OCI-LY3 (cell line): ENCODE measurements around the gene LPCAT3.

ENCODE experiments used
- H2AFZ ChIP-seq: fragments of 200-600, 300-600 bp; shearing (Covaris generic); 2 replicates; pipeline ENCODE4 v1.6.0; 2014; ENCODE audit warnings: antibody characterized with exemption, low read depth, low read length
- H3K27ac ChIP-seq: fragments of 200-600, 300-600 bp; sonication (generic); 2 replicates; pipeline ENCODE4 v1.5.1; 2014; ENCODE audit warnings: mild to moderate bottlenecking, low read length, moderate library complexity, mixed read lengths
- H3K27me3 ChIP-seq: fragments of 200-600, 300-600 bp; sonication (generic); 2 replicates; pipeline ENCODE4 v1.6.1; 2014; ENCODE audit warnings: low read depth, low read length, mixed read lengths
- H3K36me3 ChIP-seq: fragments of 200-600, 300-600 bp; sonication (generic); replicated peaks from 2 replicates; pipeline ENCODE3; 2014; ENCODE audit warnings: low read depth, low read length, mixed read lengths
- H3K4me1 ChIP-seq: fragments of 300-600, 200-600 bp; sonication (generic); 2 replicates; pipeline ENCODE4 v1.6.1; 2014; ENCODE audit warnings: low read length, mixed read lengths
- H3K4me2 ChIP-seq: fragments of 200-600, 300-600 bp; sonication (generic); 2 replicates; pipeline ENCODE4 v1.6.1; 2014; ENCODE audit warnings: low read length, mixed read lengths
- H3K4me3 ChIP-seq: fragments of 300-600, 200-600 bp; sonication (generic); 2 replicates; pipeline ENCODE4 v1.5.1; 2014; ENCODE audit warnings: antibody characterized with exemption, mild to moderate bottlenecking, low read length, moderate library complexity
- H3K79me2 ChIP-seq: fragments of 300-600, 200-600 bp; shearing (Covaris generic); 2 replicates; pipeline ENCODE4 v1.6.1; 2014; ENCODE audit warnings: mild to moderate bottlenecking, low read length, mixed read lengths
- H3K9ac ChIP-seq: fragments of 300-600, 200-600 bp; shearing (Covaris generic); 2 replicates; pipeline ENCODE4 v1.6.0; 2014; ENCODE audit warnings: mild to moderate bottlenecking, low read length, moderate library complexity
- H3K9me3 ChIP-seq: fragments of 200-600, 300-600 bp; shearing (Covaris generic); 2 replicates; pipeline ENCODE4 v1.6.1; 2014; ENCODE audit warnings: low read length, mixed read lengths; ENCODE audit not compliant: insufficient read depth
- H4K20me1 ChIP-seq: fragments of 200-600, 300-600 bp; sonication (generic); 2 replicates; pipeline ENCODE4 v1.6.1; 2016; ENCODE audit warnings: low read length, mixed read lengths; ENCODE audit not compliant: insufficient read depth
- CTCF ChIP-seq: fragments of 200-600, 300-600 bp; sonication (generic); IDR thresholded peaks from 2 replicates; pipeline ENCODE4 v1.5.1; 2014; ENCODE audit warnings: antibody characterized with exemption, low read length, low read depth
- EZH2phosphoT487 ChIP-seq: fragments of 200-600 bp; shearing (Covaris generic); IDR thresholded peaks from 2 replicates; pipeline ENCODE4 v1.6.1; 2018; ENCODE audit warnings: antibody characterized with exemption, mixed run types, low read depth

The LPCAT3 gene

GRCh38 chr12:7017870-7018349, 366 bp downstream of the LPCAT3 start:
- H3K9me3 ChIP-seq = no peaks in the 10 kb centered on the region
- H3K27me3 ChIP-seq = no peaks in the 10 kb centered on the region
- H2AFZ ChIP-seq = peak overlapping the region; percentile 68
- no peaks in the 10 kb centered on the region for H3K79me2 ChIP-seq
- peak overlapping the region; percentile 76; the same call in 1 of the 2 replicates for H3K27ac ChIP-seq
- H3K4me3 ChIP-seq = peak overlapping the region; percentile 81
- peaks cover 9% of the 10 kb centered on the region for H3K4me1 ChIP-seq
- peak overlapping the region; percentile 90 for H3K4me2 ChIP-seq
- TF ChIP-seq CTCF (no peak), EZH2phosphoT487 (no peak)
- H4K20me1 ChIP-seq = no peaks in the 10 kb centered on the region
- peaks cover under 1% of the 10 kb centered on the region for H3K36me3 ChIP-seq
- peak overlapping the region; percentile 70 for H3K9ac ChIP-seq

- H2AFZ ChIP-seq = no peak overlapping the region
- no peaks in the 10 kb centered on the region for H3K9me3 ChIP-seq
- no peak overlapping the region for H3K27ac ChIP-seq
- peak overlapping the region; percentile 90 for H3K4me2 ChIP-seq
- peaks cover 7% of the 10 kb centered on the region for H3K36me3 ChIP-seq
- TF ChIP-seq EZH2phosphoT487 = no peak
- TF ChIP-seq CTCF = no peak
- peaks cover 9% of the 10 kb centered on the region for H3K4me1 ChIP-seq
- peak overlapping the region; percentile 81 for H3K4me3 ChIP-seq
- H3K9ac ChIP-seq = no peak overlapping the region
- no peaks in the 10 kb centered on the region for H3K79me2 ChIP-seq
- no peaks in the 10 kb centered on the region for H4K20me1 ChIP-seq
- no peaks in the 10 kb centered on the region for H3K27me3 ChIP-seq
These were observed 1.2 kb downstream of the LPCAT3 start for GRCh38 chr12:7016958-7017571.

- H3K27ac ChIP-seq = no peak overlapping the region
These were observed 2.5 kb downstream of the LPCAT3 start for GRCh38 chr12:7015555-7016370.

More at GRCh38 chr12:7015555-7016370, 2.5 kb downstream of the LPCAT3 start:
- H3K4me2 ChIP-seq = no peak overlapping the region
- no peak for TF ChIP-seq CTCF
- TF ChIP-seq EZH2phosphoT487 = no peak
- H3K36me3 ChIP-seq = peaks cover 11% of the 10 kb centered on the region
- H2AFZ ChIP-seq = no peak overlapping the region
- no peak overlapping the region for H3K4me3 ChIP-seq
- no peaks in the 10 kb centered on the region for H3K79me2 ChIP-seq
- no peaks in the 10 kb centered on the region for H3K9me3 ChIP-seq
- H4K20me1 ChIP-seq = no peaks in the 10 kb centered on the region
- no peaks in the 10 kb centered on the region for H3K27me3 ChIP-seq
- peaks cover 9% of the 10 kb centered on the region for H3K4me1 ChIP-seq
- H3K9ac ChIP-seq = no peak overlapping the region
